Glomerular visceral epithelial cell (primary cell): Measurements from ENCODE around the gene NAXD.
A peak's percentile ranks its signal among the peaks of the same experiment; 100 is the strongest.
"Not testable (repeated sequence)": the region's sequence is repeated elsewhere in the genome, so short reads cannot be mapped to it uniquely, and the experiment has no call there.

Experiments
- DNase-seq: peaks from one replicate; pipeline ENCODE4 v3.0.0-alpha.2; 2016; ENCODE audit errors: extremely low spot score

Gene NAXD

GRCh38 chr13:110663491-110663890 lies 48.1 kb downstream of the NAXD start:
- DNase-seq = no peak

- DNase-seq = no peak
Observed at GRCh38 chr13:110664041-110664440, 48.7 kb downstream of the NAXD start.

DNA sequence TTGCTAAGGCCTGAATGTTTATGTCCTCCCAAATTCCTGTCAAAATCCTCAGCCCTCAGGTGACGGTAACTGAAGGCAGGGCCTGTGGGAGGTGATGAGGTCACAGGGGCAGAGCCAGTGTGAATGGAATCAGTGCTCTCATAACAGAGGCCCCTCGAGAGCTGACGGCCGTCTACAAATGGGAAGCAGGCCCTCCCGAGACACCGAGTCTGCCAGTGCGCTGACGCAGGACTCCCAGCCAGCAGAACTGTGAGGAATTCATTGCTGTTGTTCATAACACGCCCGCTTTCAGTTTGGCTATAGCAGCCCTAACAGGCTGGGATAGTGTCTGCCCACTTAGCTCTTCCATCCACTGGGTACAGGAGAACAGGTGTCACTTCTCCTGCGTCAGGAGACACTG lies 49.3 kb downstream of the NAXD start:
- no peak for DNase-seq

GRCh38 chr13:110665491-110666254 lies 50.3 kb downstream of the NAXD start:
- no peak for DNase-seq

DNA sequence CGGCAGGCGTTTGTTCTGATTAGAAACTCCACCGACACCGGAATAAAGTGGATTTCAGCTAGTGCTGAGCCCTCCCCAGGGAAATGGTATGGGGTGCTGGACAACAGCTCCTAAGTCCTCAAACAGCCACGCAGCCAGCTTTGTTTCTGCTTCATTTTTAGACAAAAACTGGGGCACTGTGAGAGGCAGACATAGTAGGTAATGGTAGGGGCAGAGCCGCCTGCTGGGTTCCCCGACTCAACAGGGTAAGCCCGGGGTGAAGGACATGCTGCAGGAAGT lies 50.8 kb downstream of the NAXD start:
- DNase-seq = no peak

GRCh38 chr13:110669036-110669435 lies 53.7 kb downstream of the NAXD start:
- DNase-seq = no peak

GRCh38 chr13:110669814-110670213 lies 54.5 kb downstream of the NAXD start:
- not testable (repeated sequence) for DNase-seq

DNA sequence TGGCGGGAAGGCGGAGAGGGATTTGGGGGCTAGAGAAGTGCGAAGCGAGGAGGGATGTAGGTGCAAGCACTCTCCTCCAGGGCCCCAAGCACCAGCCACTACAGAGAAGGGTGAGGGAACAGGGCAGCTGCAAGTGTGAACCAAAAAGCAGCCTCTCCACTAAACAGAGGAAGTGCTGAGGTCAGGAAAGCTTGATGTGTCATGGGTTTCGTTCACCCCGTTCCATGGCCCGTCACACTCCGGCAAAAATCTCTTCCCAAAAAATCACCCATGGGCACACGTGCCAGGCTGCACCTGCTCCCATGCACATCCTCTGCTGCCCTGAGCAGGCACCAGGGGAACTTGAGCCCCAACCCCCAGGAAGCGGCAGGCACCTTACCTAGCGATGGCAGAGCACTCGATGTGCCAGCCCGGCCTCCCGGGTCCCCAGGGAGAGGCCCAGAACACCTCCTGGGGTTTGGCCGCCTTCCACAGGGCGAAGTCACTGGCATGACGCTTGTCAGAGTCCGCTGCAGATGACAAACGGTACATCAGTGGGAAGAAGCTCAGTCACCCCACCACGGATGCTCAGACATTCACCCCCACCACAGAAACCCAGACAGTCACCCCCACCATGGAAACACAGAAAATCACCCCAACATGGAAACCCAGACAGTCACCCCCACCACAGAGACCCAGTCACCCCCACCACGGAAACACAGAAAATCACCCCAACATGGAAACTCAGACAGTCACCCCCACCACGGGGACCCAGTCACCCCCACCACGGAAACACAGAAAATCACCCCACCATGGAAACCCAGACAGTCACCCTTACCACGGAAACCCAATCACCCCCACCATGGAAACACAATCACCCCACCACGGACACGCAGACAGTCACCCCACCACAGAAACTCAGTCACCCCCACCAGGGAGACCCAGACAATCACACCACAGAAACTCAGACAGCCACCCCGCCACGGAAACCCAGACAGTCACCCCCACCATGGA lies 61.5 kb downstream of the NAXD start:
- DNase-seq = peak; percentile 78

GRCh38 chr13:110677731-110678545 lies 62.6 kb downstream of the NAXD start:
- peak; percentile 94 for DNase-seq

DNA sequence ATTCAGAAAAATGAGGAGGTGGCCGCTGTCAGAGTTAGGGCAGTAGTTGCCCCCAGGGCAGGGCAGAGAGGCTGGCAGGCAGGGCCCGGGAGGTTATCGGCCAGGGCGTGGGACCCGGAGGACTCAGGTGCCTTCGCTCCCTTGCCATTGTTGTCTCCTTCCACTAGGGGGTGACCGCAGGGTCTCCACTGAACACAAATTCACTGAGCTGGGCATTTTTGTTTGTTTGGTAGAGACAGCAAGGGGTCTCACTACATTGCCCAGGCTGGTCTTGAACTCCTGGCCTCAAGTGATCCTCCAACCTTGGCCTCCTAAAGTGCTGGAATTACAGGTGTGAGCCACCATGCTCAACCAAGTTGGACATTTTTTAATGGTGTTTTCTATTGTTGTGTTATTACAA lies 65.5 kb downstream of the NAXD start:
- peak; percentile 13 for DNase-seq

DNA sequence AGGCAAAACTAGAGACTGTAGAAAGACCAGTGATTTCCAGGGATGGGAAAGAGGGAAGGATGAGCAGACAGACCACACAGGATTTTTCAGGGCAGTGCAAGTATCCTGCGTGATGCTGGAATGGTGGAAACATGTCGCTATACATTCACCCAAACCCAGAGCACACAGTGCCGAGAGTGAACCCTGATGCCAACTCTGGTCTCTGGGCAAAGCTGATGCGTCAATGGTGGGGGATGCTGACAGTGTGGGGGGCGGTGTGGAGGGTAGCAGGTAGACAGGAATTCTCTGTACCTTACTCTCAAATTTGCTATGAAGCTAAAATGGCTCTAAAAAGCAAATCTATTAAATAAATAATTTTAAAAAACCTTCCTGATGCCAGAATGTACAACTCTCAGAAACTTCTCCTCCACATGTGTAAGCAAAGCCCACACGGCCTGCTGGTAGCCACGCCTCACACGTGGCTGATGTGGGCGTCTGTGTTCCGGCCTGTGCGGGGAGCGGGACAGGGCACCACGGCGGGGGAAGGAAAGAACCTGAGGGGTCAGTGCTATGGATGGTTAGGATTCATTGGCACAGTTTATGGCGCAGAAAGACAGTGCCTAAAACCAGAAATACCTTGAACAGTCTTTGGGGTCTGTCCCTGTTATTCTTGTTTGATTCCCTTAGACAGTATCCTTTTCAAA lies 66.7 kb downstream of the NAXD start:
- no peak for DNase-seq

DNA sequence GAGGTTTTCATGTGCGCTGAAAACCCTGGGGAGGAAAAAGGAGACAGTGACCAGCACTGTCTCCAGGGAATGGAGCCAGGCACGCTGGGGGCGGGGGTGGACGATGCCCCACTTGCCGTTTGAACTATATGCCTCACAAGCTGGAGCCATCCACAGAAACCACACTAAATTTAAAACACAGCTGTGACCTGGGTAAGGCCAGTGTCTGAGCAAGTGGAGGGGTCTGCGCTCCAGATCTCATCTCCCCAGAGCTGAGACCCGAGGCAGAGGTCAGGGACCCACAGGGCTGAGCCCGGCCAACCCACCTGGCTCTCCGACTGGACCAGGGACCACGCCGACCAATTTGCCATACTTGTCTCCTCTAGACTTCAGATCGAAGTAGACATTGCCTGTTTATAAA lies 67.4 kb downstream of the NAXD start:
- DNase-seq = no peak

GRCh38 chr13:110683203-110683883 lies 68.0 kb downstream of the NAXD start:
- DNase-seq = no peak

DNA sequence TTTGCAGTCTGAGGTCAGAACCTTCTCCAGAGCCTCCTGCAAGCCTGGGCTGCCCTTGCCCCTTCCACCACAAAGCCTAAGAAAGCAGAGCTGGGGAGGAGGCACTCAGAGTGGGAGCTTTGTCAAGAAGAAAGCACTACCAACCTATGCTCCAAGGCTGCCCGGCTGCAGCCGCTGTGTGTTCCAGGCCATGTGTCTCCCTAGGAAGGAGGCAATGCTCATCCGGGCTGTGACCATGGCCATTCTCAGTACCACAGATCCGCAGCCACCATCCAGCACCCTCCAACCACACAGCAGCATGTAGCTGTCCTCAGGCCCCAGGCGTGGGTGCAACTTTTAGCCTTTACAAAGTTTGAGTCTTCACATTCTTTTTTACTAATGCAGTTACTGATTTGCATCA lies 68.6 kb downstream of the NAXD start:
- DNase-seq = no peak

DNA sequence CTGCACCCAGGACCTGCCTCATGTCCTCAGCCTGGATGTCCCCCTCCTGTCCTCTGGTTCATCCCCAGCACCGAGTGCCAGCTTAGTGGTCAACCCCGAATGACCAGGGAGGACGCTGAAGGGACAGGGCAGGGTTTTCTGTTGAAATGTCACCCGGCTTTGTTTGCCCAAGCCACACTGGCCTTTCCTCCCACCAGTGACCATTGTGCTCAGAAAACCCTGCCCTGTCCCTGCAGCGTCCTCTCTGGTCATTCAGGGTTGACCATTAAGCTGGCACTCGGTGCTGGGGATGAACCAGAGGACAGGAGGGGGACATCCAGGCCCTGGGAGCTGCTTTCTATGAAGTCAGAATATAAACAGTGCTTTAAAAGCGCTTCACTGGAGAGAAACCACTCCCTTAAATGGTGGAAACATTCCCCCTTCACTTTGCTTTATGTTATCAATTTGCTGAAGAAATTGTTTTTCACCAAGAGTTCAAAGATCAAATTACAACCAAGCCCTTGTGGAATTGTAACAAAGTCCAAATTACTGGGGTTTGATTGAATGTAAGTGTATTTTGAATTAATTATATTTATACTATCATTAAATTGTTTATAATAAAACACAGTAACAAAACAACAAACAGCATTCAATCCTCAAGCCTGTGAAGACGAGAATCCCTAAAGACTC lies 69.2 kb downstream of the NAXD start:
- DNase-seq = no peak

GRCh38 chr13:110685305-110686020 lies 70.1 kb downstream of the NAXD start:
- DNase-seq = no peak

GRCh38 chr13:110687736-110688135 lies 72.4 kb downstream of the NAXD start:
- no peak for DNase-seq

DNA sequence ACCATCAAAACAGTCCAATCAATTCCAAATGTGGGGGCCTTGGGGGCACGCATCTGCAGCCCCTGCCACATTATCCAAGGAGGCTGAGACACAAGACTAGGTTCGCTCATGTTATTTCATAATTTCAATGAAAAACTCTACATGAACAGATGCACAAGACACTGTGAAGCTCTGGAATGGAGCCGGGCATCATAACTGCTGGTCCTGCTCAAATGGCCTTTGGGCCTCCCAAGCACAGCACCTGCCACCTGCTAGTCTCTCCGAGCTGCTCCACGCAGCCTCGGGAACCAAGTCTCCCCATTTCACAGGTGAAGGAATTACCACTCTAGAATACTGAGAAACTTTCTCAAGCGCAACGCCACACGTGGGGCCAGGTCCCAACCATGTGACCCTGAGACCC lies 73.7 kb downstream of the NAXD start:
- no peak for DNase-seq
